ENCODE measurements around the gene PSTPIP1.

- no peak for TF ChIP-seq CTCF (conservative IDR thresholded peaks at IDR 0.05; ENCODE audit: low read length)
- TF ChIP-seq EZH2phosphoT487 (IDR thresholded peaks at IDR 0.05; ENCODE audit: borderline replicate concordance, low read depth, low read length), result no peak
Observed at GRCh38 chr15:77004189-77004588, 9.3 kb downstream of the PSTPIP1 start.

Data from OCI-LY7 (cell line).